Uterus (tissue), 4 donors: Measurements from ENCODE around the gene CTRB2. TPM values are rescaled to one million over a fixed set of nuclear protein-coding genes. Genes with fewer than 3 reads are reported as not detected.

ENCODE experiments used
- DNase-seq, 2 donors: peaks; one replicate each; pipeline ENCODE4 v3.0.0-alpha.2; 2019 to 2020
- H3K27ac ChIP-seq, 2 donors: fragments of 200-600 bp; sonication (generic); 1 replicate in 1 of 2; 2 replicates in 1 of 2; pipeline ENCODE4 v1.5.1; 2016 to 2018
- H3K27me3 ChIP-seq, 2 donors: fragments of 200-600 bp; sonication (generic); one replicate each; pipeline ENCODE4 v1.5.1; 2018 to 2019; ENCODE audit warnings: control low read depth in 1 of 2
- H3K36me3 ChIP-seq, 2 donors: fragments of 200-600 bp; sonication (generic); one replicate each; pipeline ENCODE4 v1.5.1; 2019; ENCODE audit warnings: control low read depth in 1 of 2
- H3K4me1 ChIP-seq, 2 donors: fragments of 200-600 bp; sonication (generic); one replicate each; pipeline ENCODE4 v1.5.1; 2018 to 2019; ENCODE audit warnings: control low read depth in 1 of 2
- H3K4me3 ChIP-seq, 2 donors: fragments of 200-600 bp; sonication (generic); 1 replicate in 1 of 2; 2 replicates in 1 of 2; pipeline ENCODE4 v1.5.1; 2018 to 2019; ENCODE audit warnings: mild to moderate bottlenecking in 1 of 2
- H3K9me3 ChIP-seq, 2 donors: fragments of 200-600 bp; sonication (generic); one replicate each; pipeline ENCODE4 v1.5.1; 2019; ENCODE audit warnings: control low read depth in 1 of 2
- CTCF ChIP-seq, 4 experiments: fragments of 200-600 bp in 2 of 4; fragments of 450-650 bp in 2 of 4; sonication (generic) in 2 of 4; IDR thresholded peaks; one replicate each; pipeline ENCODE4 v1.5.1; 2016 to 2019; ENCODE audit warnings: antibody characterized with exemption in 4 of 4, mild to moderate bottlenecking in 2 of 4, moderate library complexity in 1 of 4
- POLR2A ChIP-seq, 2 donors: fragments of 450-650 bp; IDR thresholded peaks; one replicate each; pipeline ENCODE4 v1.6.1; 2016; ENCODE audit warnings: antibody characterized with exemption in 2 of 2, mild to moderate bottlenecking in 1 of 2, moderate library complexity in 1 of 2
- intact Hi-C: fragments of 100-400 bp; cut with DNase I; formaldehyde crosslinking; loops from one replicate; pipeline ENCODE4 v1.15.1; 2023; ENCODE audit warnings: low total_unique reads
- total RNA-seq, 4 donors: library from RNA; depleted of rRNA in 3 of 4; stranded (reverse); fragments of >200 nt in 3 of 4; gene quantifications; one replicate each; pipeline versions ENCODE4 v1.1.0 to v1.2.4, GENCODE V29; 2014 to 2023
- donor health status: DM: yes; HTN: yes; CAD: no.

CTRB2 gene
- total RNA-seq, 4 donors from 2014 or later = not detected

GRCh38 chr16:75249441-75249840 lies 42.5 kb upstream of the CTRB2 start:
- peaks cover 29 to 81% of the 10 kb centered on the region in 2 donors for H3K4me1 ChIP-seq
- H3K4me3 ChIP-seq = no peak overlapping the region
- no peaks in the 10 kb centered on the region for H3K36me3 ChIP-seq
- TF ChIP-seq CTCF (IDR thresholded peaks at IDR 0.05) (no peak), POLR2A (IDR thresholded peaks at IDR 0.05) (no peak)
- H3K9me3 ChIP-seq = no peaks in the 10 kb centered on the region
- peak overlapping the region; percentile 82 to 97 for H3K27ac ChIP-seq
- H3K27me3 ChIP-seq = no peaks in the 10 kb centered on the region
- no peak for DNase-seq
- intact Hi-C loops = no loop called here

- DNase-seq = no peak
- Histone ChIP-seq H3K9me3 (no peaks in the 10 kb centered on the region), H3K4me1 (peaks cover 29 to 81% of the 10 kb centered on the region in 2 donors), H3K27ac (peak overlapping the region; percentile 97), H3K4me3 (no peak overlapping the region), H3K27me3 (no peaks in the 10 kb centered on the region), H3K36me3 (no peaks in the 10 kb centered on the region)
- TF ChIP-seq CTCF (IDR thresholded peaks at IDR 0.05) = no peak
- no peak for TF ChIP-seq POLR2A (IDR thresholded peaks at IDR 0.05)
- intact Hi-C loops = no loop called here
Observed at GRCh38 chr16:75248536-75249380, 41.8 kb upstream of the CTRB2 start.

- no peak for TF ChIP-seq CTCF (IDR thresholded peaks at IDR 0.05)
- TF ChIP-seq POLR2A (IDR thresholded peaks at IDR 0.05) = no peak
- Histone ChIP-seq H3K4me3 (no peak overlapping the region), H3K9me3 (no peaks in the 10 kb centered on the region), H3K36me3 (no peaks in the 10 kb centered on the region), H3K4me1 (peaks cover 27 to 79% of the 10 kb centered on the region in 2 donors), H3K27me3 (no peaks in the 10 kb centered on the region), H3K27ac (peak overlapping the region; percentile 97)
- intact Hi-C loops = no loop called here
- no peak for DNase-seq
Observed at GRCh38 chr16:75248142-75248535, 41.2 kb upstream of the CTRB2 start.

- DNase-seq = no peak
- H3K9me3 ChIP-seq = no peaks in the 10 kb centered on the region
- H3K36me3 ChIP-seq = no peaks in the 10 kb centered on the region
- intact Hi-C loops = no loop called here
- no peaks in the 10 kb centered on the region for H3K27me3 ChIP-seq
- peak overlapping the region; percentile 97 for H3K27ac ChIP-seq
- H3K4me1 ChIP-seq = peaks cover 18 to 70% of the 10 kb centered on the region in 2 donors
- TF ChIP-seq POLR2A (IDR thresholded peaks at IDR 0.05) (no peak), CTCF (IDR thresholded peaks at IDR 0.05) (no peak)
- no peak overlapping the region for H3K4me3 ChIP-seq
Observed at GRCh38 chr16:75247249-75247648, 40.3 kb upstream of the CTRB2 start.

GRCh38 chr16:75246504-75247205 lies 39.7 kb upstream of the CTRB2 start:
- Histone ChIP-seq H3K9me3 (no peaks in the 10 kb centered on the region), H3K27me3 (no peaks in the 10 kb centered on the region), H3K36me3 (no peaks in the 10 kb centered on the region), H3K27ac (peak overlapping the region; percentile 97), H3K4me3 (no peak overlapping the region), H3K4me1 (peaks cover 14 to 68% of the 10 kb centered on the region in 2 donors)
- DNase-seq = no peak
- intact Hi-C loops = no loop called here
- no peak for TF ChIP-seq POLR2A (IDR thresholded peaks at IDR 0.05)
- no peak for TF ChIP-seq CTCF (IDR thresholded peaks at IDR 0.05)
